GM21717 (cell line): ENCODE measurements around the gene PHLPP1.

Experiments
- ATAC-seq: cut with Tn5 transposase; IDR thresholded peaks from one replicate; pipeline ENCODE4 v1.9.1; 2021; ENCODE audit warnings: mild to moderate bottlenecking, moderate library complexity; ENCODE audit not compliant: unreplicated experiment

PHLPP1 gene

DNA sequence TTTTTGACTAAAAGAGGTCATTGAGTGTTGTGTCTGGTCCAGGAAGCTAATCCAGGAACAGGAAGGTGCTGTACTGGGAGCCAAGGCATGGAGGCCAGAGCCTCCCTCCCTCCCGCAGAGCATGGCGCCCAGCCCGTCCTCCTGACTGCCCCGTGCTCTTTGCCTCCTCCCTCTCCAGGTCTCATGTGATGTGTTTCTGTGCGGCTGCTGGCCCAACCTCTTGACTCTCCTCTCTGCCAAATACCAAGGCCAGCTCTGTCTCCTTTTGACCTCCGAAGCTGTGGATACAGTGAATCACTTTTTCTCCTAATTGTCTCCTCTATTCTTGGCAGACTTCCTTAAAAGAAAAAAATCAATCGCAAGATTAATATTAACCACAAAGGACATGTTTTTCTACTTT lies 284.1 kb downstream of the PHLPP1 start:
- no peak for ATAC-seq

DNA sequence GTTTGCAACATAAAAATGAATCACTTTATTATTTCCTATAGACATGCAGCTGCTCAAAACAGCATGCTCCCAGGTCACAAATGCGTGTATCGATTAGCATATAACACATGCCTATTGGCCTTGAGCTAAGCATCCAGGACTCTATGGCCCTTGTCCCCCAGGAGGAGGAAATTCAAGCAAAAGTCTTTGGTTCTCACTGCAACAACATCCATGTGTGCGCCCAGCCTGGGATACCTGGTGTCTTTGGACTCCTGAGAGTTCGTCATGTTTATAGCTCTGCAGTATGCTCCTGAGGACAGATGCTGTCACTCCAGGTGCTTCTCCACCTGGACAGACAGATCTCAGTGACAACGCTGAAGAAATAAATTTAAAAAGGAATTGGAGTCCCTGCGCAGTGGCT lies 284.6 kb downstream of the PHLPP1 start:
- ATAC-seq, result no peak

DNA sequence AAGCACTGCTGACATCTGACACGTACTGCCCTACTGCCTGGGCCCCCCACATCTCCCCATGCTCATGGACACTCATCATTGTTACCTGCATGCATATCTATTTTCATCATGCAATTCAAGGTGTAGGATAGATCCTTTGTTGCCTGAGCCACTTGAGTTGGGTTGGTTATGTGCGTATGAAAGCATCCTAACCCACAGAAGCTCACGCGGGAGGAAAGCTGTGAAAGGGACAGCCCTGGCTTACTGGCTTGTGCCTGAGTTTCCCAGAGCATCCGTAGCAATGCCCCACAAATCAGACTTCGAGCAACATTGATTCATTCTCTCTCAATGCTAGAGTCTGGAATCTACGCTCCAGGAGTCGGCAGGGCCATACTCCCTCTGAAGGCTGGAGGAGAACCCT lies 285.5 kb downstream of the PHLPP1 start:
- ATAC-seq, result no peak

GRCh38 chr18:63001861-63002260 lies 286.5 kb downstream of the PHLPP1 start:
- no peak for ATAC-seq

GRCh38 chr18:63002305-63002704 lies 287.0 kb downstream of the PHLPP1 start:
- no peak for ATAC-seq

- no peak for ATAC-seq
These were observed 287.6 kb downstream of the PHLPP1 start for GRCh38 chr18:63002803-63003445.

GRCh38 chr18:63003899-63004298 lies 288.6 kb downstream of the PHLPP1 start:
- no peak for ATAC-seq

DNA sequence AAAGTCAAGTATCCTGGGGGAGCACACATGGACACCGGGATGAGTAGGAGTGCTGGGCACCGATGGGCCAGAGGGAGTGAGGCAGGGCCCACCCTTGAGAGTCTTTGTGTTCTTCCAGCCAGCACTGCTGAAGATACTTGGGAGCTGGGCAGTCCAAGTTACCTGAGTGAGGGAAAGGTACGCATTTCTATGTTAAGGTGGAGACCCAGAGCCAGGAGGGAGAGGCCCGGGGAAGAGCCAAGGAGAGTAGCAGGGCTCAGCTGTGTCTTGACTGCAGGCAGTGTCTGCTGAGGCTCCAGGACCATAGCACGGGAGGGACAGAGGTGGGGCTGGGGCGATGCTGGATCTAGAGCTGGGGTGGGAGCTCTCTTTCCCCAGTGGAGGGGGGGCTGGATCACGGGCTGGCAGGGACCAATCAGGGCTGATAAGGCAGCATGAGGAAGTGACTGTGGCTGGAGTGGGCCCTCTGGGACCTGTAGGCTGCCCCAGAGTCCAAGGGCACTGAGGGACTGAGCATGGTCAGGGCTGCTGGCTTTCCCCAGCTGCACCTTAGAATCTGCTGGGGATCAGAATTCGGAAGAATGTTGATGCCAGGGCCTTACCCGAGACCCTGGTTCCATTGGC lies 289.2 kb downstream of the PHLPP1 start:
- no peak for ATAC-seq

GRCh38 chr18:63005306-63005705 lies 290.0 kb downstream of the PHLPP1 start:
- ATAC-seq, result no peak

DNA sequence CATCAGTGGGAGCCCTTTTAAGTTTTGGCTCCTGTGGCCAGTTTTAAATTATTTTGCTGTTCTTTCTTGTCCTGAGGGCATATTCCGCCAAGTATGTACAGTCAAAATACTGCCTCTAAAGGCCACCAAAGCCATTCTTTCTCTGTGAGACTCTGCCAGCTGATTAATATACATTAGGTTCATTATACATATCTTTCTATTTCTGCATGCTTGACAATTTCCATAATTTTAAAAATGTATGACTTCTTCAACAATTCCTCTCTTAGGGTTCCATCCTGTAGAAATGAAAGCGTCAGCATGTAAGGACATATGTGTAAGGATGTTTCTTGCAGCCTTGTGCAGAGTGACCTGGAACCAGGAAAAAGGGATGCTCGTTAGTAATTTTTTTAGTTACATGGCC lies 291.9 kb downstream of the PHLPP1 start:
- ATAC-seq, result no peak

- no peak for ATAC-seq
These were observed 300.9 kb downstream of the PHLPP1 start for GRCh38 chr18:63016270-63016669.

- ATAC-seq, result no peak
These were observed 301.7 kb downstream of the PHLPP1 start for GRCh38 chr18:63017076-63017475.

GRCh38 chr18:63017977-63018376 lies 302.6 kb downstream of the PHLPP1 start:
- no peak for ATAC-seq

GRCh38 chr18:63022429-63023022 lies 307.2 kb downstream of the PHLPP1 start:
- no peak for ATAC-seq

DNA sequence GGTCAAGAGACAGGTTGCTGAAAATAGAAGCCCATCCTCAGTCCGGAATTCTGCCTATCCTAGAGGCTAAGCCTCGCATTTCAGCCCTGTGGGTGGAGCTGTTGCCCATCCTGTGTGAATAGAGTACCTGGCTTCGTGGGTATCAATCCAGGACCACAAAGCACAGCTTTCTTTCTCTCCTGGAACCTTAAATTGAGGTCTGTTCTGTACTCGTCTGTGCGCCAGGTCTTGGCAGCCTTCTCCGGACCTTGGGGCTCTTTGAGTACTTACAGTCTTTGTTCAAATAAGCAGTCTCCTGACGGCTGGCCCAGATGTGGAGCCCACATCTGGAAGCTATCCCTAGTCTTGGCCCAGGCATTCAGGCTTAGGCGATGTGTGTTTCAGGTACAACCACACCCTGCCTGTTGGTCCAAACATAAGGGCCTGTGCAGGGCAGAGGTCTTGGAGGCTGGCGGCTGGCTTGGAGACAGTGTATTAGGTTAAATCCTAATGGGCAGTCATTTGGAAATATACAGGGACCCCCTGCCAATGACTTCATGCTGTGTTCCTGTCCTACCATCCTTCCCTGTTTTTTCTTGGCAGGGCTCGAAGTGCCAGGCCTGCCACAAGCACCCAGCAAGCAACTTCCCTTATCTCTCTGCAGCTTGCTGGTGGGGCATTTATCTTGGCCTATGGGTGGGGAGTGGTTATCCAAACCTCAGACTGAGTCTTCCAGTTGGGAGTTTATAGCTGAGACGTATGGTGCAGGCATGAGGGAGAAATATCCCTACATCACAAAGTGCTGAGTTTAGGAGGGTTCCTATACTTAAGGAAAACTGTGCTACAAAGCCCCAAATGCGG lies 310.1 kb downstream of the PHLPP1 start:
- no peak for ATAC-seq

DNA sequence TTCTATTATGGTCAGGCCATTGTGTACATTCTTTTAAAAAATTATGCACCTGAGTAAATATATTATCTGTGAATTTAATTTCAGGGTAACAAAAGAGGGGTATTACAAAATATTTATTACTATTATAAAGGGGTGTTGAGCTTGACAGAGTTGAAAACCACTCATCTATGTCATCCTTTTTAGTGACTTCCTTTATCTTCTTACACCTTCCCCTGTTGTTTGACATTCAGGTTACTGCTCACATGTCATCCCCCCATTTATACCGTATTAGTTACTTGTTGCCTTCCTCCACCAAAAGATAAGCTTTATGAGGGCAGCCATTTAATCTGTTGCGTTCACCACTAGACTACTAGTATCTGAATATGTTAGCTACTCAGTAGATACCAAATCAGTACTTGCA lies 313.0 kb downstream of the PHLPP1 start:
- ATAC-seq, result no peak
